ENCODE measurements around the gene ZNF280C.

ZNF280C gene

GRCh38 chrX:130162094-130162735 is 106.5 kb downstream of the ZNF280C start:
- Histone ChIP-seq H3K4me3 (ENCODE audit: low read depth, low read length) (no peak overlapping the region), H3K27ac (no peak overlapping the region), H3K9me3 (ENCODE audit: severe bottlenecking) (peaks cover 3% of the 10 kb centered on the region), H3K36me3 (no peaks in the 10 kb centered on the region; the same call in 1 of the 2 replicates), H3K27me3 (ENCODE audit: insufficient read depth, low read depth, severe bottlenecking) (peaks cover 3% of the 10 kb centered on the region)
- DNase-seq, result no peak
- no peak for TF ChIP-seq CTCF (IDR thresholded peaks at IDR 0.05; ENCODE audit: low read depth, low read length)

GRCh38 chrX:130159776-130160175 is 108.9 kb downstream of the ZNF280C start:
- DNase-seq, result no peak
- Histone ChIP-seq H3K27ac (no peak overlapping the region), H3K36me3 (no peaks in the 10 kb centered on the region; the same call in 1 of the 2 replicates), H3K4me3 (ENCODE audit: low read depth, low read length) (no peak overlapping the region), H3K27me3 (ENCODE audit: insufficient read depth, low read depth, severe bottlenecking) (peaks cover 6% of the 10 kb centered on the region), H3K9me3 (ENCODE audit: severe bottlenecking) (no peaks in the 10 kb centered on the region)
- no peak for TF ChIP-seq CTCF (IDR thresholded peaks at IDR 0.05; ENCODE audit: low read depth, low read length)

- no peak for DNase-seq
- Histone ChIP-seq H3K9me3 (ENCODE audit: severe bottlenecking) (no peaks in the 10 kb centered on the region), H3K27ac (no peak overlapping the region), H3K4me3 (ENCODE audit: low read depth, low read length) (no peak overlapping the region), H3K27me3 (ENCODE audit: insufficient read depth, low read depth, severe bottlenecking) (peaks cover 8% of the 10 kb centered on the region), H3K36me3 (no peaks in the 10 kb centered on the region; the same call in 1 of the 2 replicates)
- TF ChIP-seq CTCF (IDR thresholded peaks at IDR 0.05; ENCODE audit: low read depth, low read length), result no peak
Observed at GRCh38 chrX:130158311-130158710, 110.4 kb downstream of the ZNF280C start.

GRCh38 chrX:130155564-130155963 is 113.1 kb downstream of the ZNF280C start:
- no peaks in the 10 kb centered on the region for H3K9me3 ChIP-seq (ENCODE audit: severe bottlenecking)
- no peak overlapping the region for H3K4me3 ChIP-seq (ENCODE audit: low read depth, low read length)
- peak; percentile 12 for DNase-seq
- H3K36me3 ChIP-seq, result no peaks in the 10 kb centered on the region
- no peak for TF ChIP-seq CTCF (IDR thresholded peaks at IDR 0.05; ENCODE audit: low read depth, low read length)
- H3K27me3 ChIP-seq (ENCODE audit: insufficient read depth, low read depth, severe bottlenecking), result peaks cover 8% of the 10 kb centered on the region
- H3K27ac ChIP-seq, result peak overlapping the region; percentile 36

Measured in WERI-Rb-1 (cell line).